A549 (cell line): ENCODE results near the gene RACGAP1. TPM values are rescaled to one million over a fixed set of nuclear protein-coding genes. Genes with fewer than 3 reads are reported as not detected.

Source experiments
- ATAC-seq, 2 experiments: fragments of 200-7000 bp in 1 of 2; fragments of >200 bp in 1 of 2; cut with Nextera tagmentation in 1 of 2; cut with Tn5 transposase in 1 of 2; 3 replicates each; pipeline versions ENCODE4 v1.8.0 to v1.9.1; 2018 to 2020; ENCODE audit warnings: mild to moderate bottlenecking in 1 of 2, moderate library complexity in 1 of 2
- CTCF ChIA-PET: fragments of 300-600 bp; sonication (Branson Sonifier 250); formaldehyde crosslinking; extraction: SDS; loops from one replicate; lab custom pipeline; 2021; ENCODE audit warnings: antibody characterized with exemption, inconsistent platforms; lab: Yijun Ruan, JAX
- POLR2A ChIA-PET: fragments of 350-600 bp; formaldehyde crosslinking; extraction: SDS; loops from one replicate; lab custom pipeline; 2021; ENCODE audit warnings: antibody characterized with exemption, inconsistent platforms; lab: Yijun Ruan, JAX
- DNase-seq, 2 experiments: peaks; one replicate each; pipeline versions ENCODE4 v3.0.0 to v3.0.0-alpha.2; 2011 to 2016; ENCODE audit warnings: low read depth in 1 of 2, low spot score in 1 of 2
- FAIRE-seq: peaks from 2 replicates; lab custom pipeline; 2011; peaks lifted over from hg19 to GRCh38; lab: Jason Lieb, UNC
- H3K27ac ChIP-seq, 2 experiments: fragments of >200 bp; sonication (Bioruptor Twin); formaldehyde crosslinking; 3 replicates each; pipeline ENCODE4 v1.5.1; 2016 to 2017
- H3K4me1 ChIP-seq: fragments of >200 bp; sonication (Bioruptor Twin); formaldehyde crosslinking; 3 replicates; pipeline ENCODE4 v1.6.1; 2016
- H3K4me2 ChIP-seq: fragments of >200 bp; sonication (Bioruptor Twin); formaldehyde crosslinking; 3 replicates; pipeline ENCODE4 v1.6.1; 2016
- H3K4me3 ChIP-seq: fragments of >200 bp; sonication (Bioruptor Twin); formaldehyde crosslinking; 3 replicates; pipeline ENCODE4 v1.5.1; 2016
- H3K9me3 ChIP-seq: fragments of >200 bp; sonication (Bioruptor Twin); formaldehyde crosslinking; 3 replicates; pipeline ENCODE4 v1.6.1; 2016
- CEBPB ChIP-seq, 2 experiments: fragments of >200 bp in 1 of 2; sonication (Bioruptor Twin) in 1 of 2; formaldehyde crosslinking in 1 of 2; IDR thresholded peaks; 2 replicates each; pipeline ENCODE4 v1.6.1; 2012 to 2016
- EHMT2 ChIP-seq: fragments of 200-600 bp; sonication (generic); IDR thresholded peaks from 2 replicates; pipeline ENCODE4 v1.6.1; 2016; ENCODE audit warnings: antibody characterized with exemption, low read depth, mild to moderate bottlenecking, moderate library complexity
- ESRRA ChIP-seq: fragments of 150-350 bp; IDR thresholded peaks from 2 replicates; pipeline ENCODE4 v1.6.1; 2014; ENCODE audit warnings: mild to moderate bottlenecking, low read length, borderline replicate concordance
- FOSL2 ChIP-seq, 2 experiments: fragments of 450-650 bp in 1 of 2; fragments of >200 bp in 1 of 2; sonication (Bioruptor Twin) in 1 of 2; formaldehyde crosslinking; IDR thresholded peaks; 2 replicates each; pipeline versions ENCODE4 v1.5.0 to v1.6.1; 2016 to 2020; ENCODE audit warnings: mild to moderate bottlenecking in 1 of 2, moderate library complexity in 1 of 2
- FOXS1 ChIP-seq: fragments of 250-450 bp; sonication (Bioruptor Pico); IDR thresholded peaks from 2 replicates; pipeline ENCODE4 v1.5.0; 2020; ENCODE audit warnings: mild to moderate bottlenecking, moderate library complexity
- HDAC2 ChIP-seq: fragments of 200-600 bp; sonication (generic); IDR thresholded peaks from 2 replicates; pipeline ENCODE4 v1.6.1; 2016
- HOXA7 ChIP-seq: fragments of 250-450 bp; sonication (Bioruptor Pico); IDR thresholded peaks from 2 replicates; pipeline ENCODE4 v1.5.0; 2020; ENCODE audit warnings: mild to moderate bottlenecking, moderate library complexity
- MAFK ChIP-seq: fragments of 450-650 bp; IDR thresholded peaks from 2 replicates; pipeline ENCODE4 v1.6.1; 2014; ENCODE audit not compliant: partially characterized antibody
- MAZ ChIP-seq: fragments of 150-350 bp; IDR thresholded peaks from 2 replicates; pipeline ENCODE4 v1.6.1; 2014; ENCODE audit warnings: antibody characterized with exemption, low read depth, low read length, borderline replicate concordance
- MYC ChIP-seq: IDR thresholded peaks from 2 replicates; pipeline ENCODE4 v1.6.1; 2012; ENCODE audit warnings: mild to moderate bottlenecking, inconsistent platforms, low read length, improper control_type of control experiment, borderline replicate concordance
- NPAS2 ChIP-seq: fragments of 250-450 bp; sonication (Bioruptor Pico); IDR thresholded peaks from 2 replicates; pipeline ENCODE4 v1.8.0; 2022; ENCODE audit warnings: mild to moderate bottlenecking, moderate library complexity, borderline replicate concordance
- PHF8 ChIP-seq: fragments of 200-600 bp; sonication (generic); IDR thresholded peaks from 2 replicates; pipeline ENCODE4 v1.6.1; 2016; ENCODE audit warnings: low read depth, mild to moderate bottlenecking, antibody characterized with exemption, moderate library complexity, borderline replicate concordance
- POLR2A ChIP-seq: IDR thresholded peaks from 2 replicates; pipeline ENCODE4 v1.6.1; 2012; ENCODE audit warnings: mild to moderate bottlenecking, low read length
- RAD21 ChIP-seq, 2 experiments: fragments of >200 bp in 1 of 2; sonication (Bioruptor Twin) in 1 of 2; formaldehyde crosslinking in 1 of 2; IDR thresholded peaks in 1 of 2; conservative IDR thresholded peaks in 1 of 2; 2 replicates in 1 of 2; 3 replicates in 1 of 2; pipeline ENCODE4 v1.6.1; 2012 to 2018; ENCODE audit warnings: inconsistent platforms in 1 of 2
- RCOR1 ChIP-seq: fragments of 150-350 bp; IDR thresholded peaks from 2 replicates; pipeline ENCODE4 v1.6.1; 2014; ENCODE audit warnings: antibody characterized with exemption, low read length, low read depth
- RFX5 ChIP-seq: fragments of 450-650 bp; IDR thresholded peaks from 2 replicates; pipeline ENCODE4 v1.7.1; 2014; ENCODE audit warnings: antibody characterized with exemption, mild to moderate bottlenecking, moderate library complexity
- SREBF2 ChIP-seq: fragments of 450-650 bp; IDR thresholded peaks from 2 replicates; pipeline ENCODE4 v1.6.1; 2014; ENCODE audit warnings: mild to moderate bottlenecking, moderate library complexity
- TP53 ChIP-seq: fragments of 250-450 bp; sonication (Bioruptor Pico); IDR thresholded peaks from 2 replicates; pipeline ENCODE4 v1.5.0; 2021; ENCODE audit warnings: mild to moderate bottlenecking, moderate library complexity
- ZC3H11A ChIP-seq: fragments of 450-650 bp; IDR thresholded peaks from 2 replicates; pipeline ENCODE4 v1.6.1; 2014; ENCODE audit warnings: antibody characterized with exemption, mild to moderate bottlenecking
- ZFP36 ChIP-seq: fragments of 450-650 bp; IDR thresholded peaks from 2 replicates; pipeline ENCODE4 v1.6.1; 2014; ENCODE audit warnings: borderline replicate concordance; ENCODE audit not compliant: partially characterized antibody
- ZNF302 ChIP-seq: fragments of 250-450 bp; sonication (Bioruptor Pico); IDR thresholded peaks from 2 replicates; pipeline ENCODE4 v1.9.0; 2021; ENCODE audit warnings: inconsistent platforms, mild to moderate bottlenecking, moderate library complexity
- WGBS: methylation state at CpG from one replicate; pipeline ENCODE4 v1.1.6; 2017; ENCODE audit errors: missing lambda C conversion rate; 5-methylcytosine and 5-hydroxymethylcytosine counted together
- polyA plus RNA-seq, 4 experiments: library from polyadenylated mRNA; depleted of rRNA in 3 of 4; stranded (reverse); fragments of >200 nt; fragmentation: RNase III in 1 of 4; extraction: RNeasy Plus Mini Kit Qiagen cat#74134 plus additional on column Dnase treatment in 1 of 4; gene quantifications; 2 replicates in 3 of 4; 3 replicates in 1 of 4; pipeline ENCODE4 v1.2.3, GENCODE V29; 2011 to 2017
- TF ChIP-seq, protein P1 (sequence below): fragments of 150-350 bp; IDR thresholded peaks from 2 replicates; pipeline ENCODE4 v1.6.1; 2014; ENCODE audit warnings: low read depth, mild to moderate bottlenecking, low read length
- TF ChIP-seq, protein P2 (sequence below): fragments of 250-450 bp; sonication (Bioruptor Pico); IDR thresholded peaks from 2 replicates; pipeline ENCODE4 v1.5.0; 2021; ENCODE audit warnings: mild to moderate bottlenecking, moderate library complexity, borderline replicate concordance
- TF ChIP-seq, protein P3 (sequence below): fragments of >200 bp; sonication (Bioruptor Twin); formaldehyde crosslinking; IDR thresholded peaks from 3 replicates; pipeline ENCODE4 v1.5.1; 2016
- TF ChIP-seq, protein P4 (sequence below): fragments of >200 bp; sonication (Bioruptor Twin); formaldehyde crosslinking; IDR thresholded peaks from 3 replicates; pipeline ENCODE4 v1.6.1; 2016

The RACGAP1 gene
- polyA plus RNA-seq, 2 of the 4 experiments (the other 2 are of a cell fraction) = 103 to 107 TPM

DNA sequence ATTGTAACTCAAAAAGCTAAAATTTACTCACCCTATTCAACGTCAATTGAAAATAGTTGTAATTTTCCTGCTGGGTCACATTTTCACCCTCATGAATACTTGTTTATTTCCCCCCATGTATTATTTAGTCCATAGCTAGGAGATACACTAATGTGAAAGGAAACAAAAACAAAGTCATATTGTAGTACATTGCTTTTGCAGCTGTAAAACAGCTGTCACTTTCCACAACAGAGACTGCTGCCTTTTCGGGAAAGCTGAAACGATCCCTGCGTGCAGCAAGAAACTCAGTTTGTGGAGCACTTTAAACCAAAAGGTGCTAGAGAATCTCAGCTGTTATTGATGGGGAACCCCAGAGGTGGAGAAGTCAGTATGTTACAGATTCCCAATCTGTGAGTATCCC lies 4.3 kb downstream of the RACGAP1 start:
- ATAC-seq = no peak
- Histone ChIP-seq H3K27ac (no peak overlapping the region), H3K4me2 (no peak overlapping the region), H3K4me1 (peaks cover 18% of the 10 kb centered on the region; the same call in 2 of the 3 replicates), H3K9me3 (no peaks in the 10 kb centered on the region), H3K4me3 (no peak overlapping the region)
- no peak for DNase-seq
- no peak for FAIRE-seq
- WGBS = 87% methylated on average over 4 of the region's 4 CpGs
- ChIA-PET POLR2A (interaction anchor here (0.5 kb wide), 1 partner anchor 201 kb away, joined by 5 read pairs; no protein-coding TSS in a partner anchor), CTCF (interaction anchor here (0.7 to 3.0 kb wide), 6 partner anchors 15 to 89 kb away, joined by 3 to 14 read pairs (median 8); no protein-coding TSS in a partner anchor)
- TF ChIP-seq, protein P1, sequence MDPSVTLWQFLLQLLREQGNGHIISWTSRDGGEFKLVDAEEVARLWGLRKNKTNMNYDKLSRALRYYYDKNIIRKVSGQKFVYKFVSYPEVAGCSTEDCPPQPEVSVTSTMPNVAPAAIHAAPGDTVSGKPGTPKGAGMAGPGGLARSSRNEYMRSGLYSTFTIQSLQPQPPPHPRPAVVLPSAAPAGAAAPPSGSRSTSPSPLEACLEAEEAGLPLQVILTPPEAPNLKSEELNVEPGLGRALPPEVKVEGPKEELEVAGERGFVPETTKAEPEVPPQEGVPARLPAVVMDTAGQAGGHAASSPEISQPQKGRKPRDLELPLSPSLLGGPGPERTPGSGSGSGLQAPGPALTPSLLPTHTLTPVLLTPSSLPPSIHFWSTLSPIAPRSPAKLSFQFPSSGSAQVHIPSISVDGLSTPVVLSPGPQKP = no peak
- TF ChIP-seq CEBPB (IDR thresholded peaks at IDR 0.05) (no peak), TP53 (CRISPR knock-in tag) (no peak), FOSL2 (IDR thresholded peaks at IDR 0.05) (no peak), FOSL2 (CRISPR knock-in tag; IDR thresholded peaks at IDR 0.05) (no peak), MAFK (no peak), RFX5 (no peak), ZNF302 (no peak), POLR2A (no peak), ZC3H11A (no peak), PHF8 (no peak)

DNA sequence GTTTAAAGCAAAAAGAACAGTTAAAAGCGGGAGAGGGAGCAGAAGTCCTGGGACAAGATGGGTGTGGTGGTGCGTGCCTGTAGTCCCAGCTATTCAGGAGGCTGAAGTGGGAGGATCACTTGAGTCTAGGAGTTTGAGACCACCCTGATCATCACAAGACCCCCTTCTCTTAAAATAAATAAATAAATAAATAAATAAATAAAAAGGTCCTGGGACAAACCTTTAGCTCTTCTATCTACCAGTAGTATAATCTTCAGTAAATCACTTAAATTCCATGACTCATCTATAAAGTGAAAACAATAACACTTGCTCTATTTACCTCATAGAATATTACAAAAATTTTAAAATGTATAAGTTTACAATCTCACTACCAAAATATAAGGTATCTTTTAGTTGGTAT lies 5.8 kb downstream of the RACGAP1 start:
- DNase-seq (no peak), ATAC-seq (no peak), FAIRE-seq (no peak)
- Histone ChIP-seq H3K4me3 (no peak overlapping the region), H3K4me2 (no peak overlapping the region), H3K27ac (no peak overlapping the region), H3K4me1 (peaks cover 18% of the 10 kb centered on the region; the same call in 2 of the 3 replicates), H3K9me3 (no peaks in the 10 kb centered on the region)
- ChIA-PET POLR2A (no interaction called here), CTCF (interaction anchor here (1.1 to 4.8 kb wide), 4 partner anchors 17 to 52 kb away, joined by 3 to 31 read pairs (median 4); no protein-coding TSS in a partner anchor)
- WGBS = 91% methylated on average over 2 of the region's 2 CpGs
- TF ChIP-seq HDAC2 (no peak), ZC3H11A (peak; percentile 32; the same call in 1 of the 2 replicates)

DNA sequence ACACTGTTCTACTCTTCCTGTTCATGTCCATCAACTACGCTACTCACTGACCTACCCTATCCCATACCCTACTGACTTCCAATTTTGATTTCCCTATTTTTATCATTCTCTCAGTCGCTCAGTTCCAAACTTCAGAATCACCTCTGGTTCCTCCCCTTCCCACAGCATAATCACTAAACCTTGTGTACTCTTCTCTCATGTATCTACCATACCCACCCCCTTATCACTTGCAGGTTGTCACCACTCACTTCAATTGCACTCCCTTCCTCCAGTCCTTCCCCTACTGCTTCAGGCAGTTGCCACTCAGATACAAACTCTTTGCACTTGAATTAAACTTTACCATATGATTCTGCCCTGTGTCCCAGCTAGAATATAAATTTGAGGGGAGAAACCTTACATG lies 6.3 kb downstream of the RACGAP1 start:
- H3K4me3 ChIP-seq = no peak overlapping the region

More for the DNA sequence above, 6.3 kb downstream of the RACGAP1 start:
- ATAC-seq (no peak), FAIRE-seq (no peak)
- Histone ChIP-seq H3K4me2 (no peak overlapping the region), H3K27ac (no peak overlapping the region), H3K9me3 (no peaks in the 10 kb centered on the region)
- TF ChIP-seq ZC3H11A (no peak), NPAS2 (CRISPR knock-in tag) (no peak), SREBF2 (no peak), CEBPB (IDR thresholded peaks at IDR 0.05) (no peak), RCOR1 (no peak), MAFK (no peak), EHMT2 (no peak), RAD21 (conservative IDR thresholded peaks at IDR 0.05 in 1 of 2, IDR thresholded peaks at IDR 0.05 in 1 of 2) (no peak), HOXA7 (CRISPR knock-in tag) (no peak), PHF8 (no peak), MYC (no peak), MAZ (no peak), ZFP36 (no peak), FOXS1 (no peak), ESRRA (no peak), HDAC2 (no peak)
- TF ChIP-seq, protein P1 = no peak
- TF ChIP-seq, protein P2, sequence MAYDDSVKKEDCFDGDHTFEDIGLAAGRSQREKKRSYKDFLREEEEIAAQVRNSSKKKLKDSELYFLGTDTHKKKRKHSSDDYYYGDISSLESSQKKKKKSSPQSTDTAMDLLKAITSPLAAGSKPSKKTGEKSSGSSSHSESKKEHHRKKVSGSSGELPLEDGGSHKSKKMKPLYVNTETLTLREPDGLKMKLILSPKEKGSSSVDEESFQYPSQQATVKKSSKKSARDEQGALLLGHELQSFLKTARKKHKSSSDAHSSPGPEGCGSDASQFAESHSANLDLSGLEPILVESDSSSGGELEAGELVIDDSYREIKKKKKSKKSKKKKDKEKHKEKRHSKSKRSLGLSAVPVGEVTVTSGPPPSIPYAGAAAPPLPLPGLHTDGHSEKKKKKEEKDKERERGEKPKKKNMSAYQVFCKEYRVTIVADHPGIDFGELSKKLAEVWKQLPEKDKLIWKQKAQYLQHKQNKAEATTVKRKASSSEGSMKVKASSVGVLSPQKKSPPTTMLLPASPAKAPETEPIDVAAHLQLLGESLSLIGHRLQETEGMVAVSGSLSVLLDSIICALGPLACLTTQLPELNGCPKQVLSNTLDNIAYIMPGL (CRISPR knock-in tag) = no peak
- TF ChIP-seq, protein P3, sequence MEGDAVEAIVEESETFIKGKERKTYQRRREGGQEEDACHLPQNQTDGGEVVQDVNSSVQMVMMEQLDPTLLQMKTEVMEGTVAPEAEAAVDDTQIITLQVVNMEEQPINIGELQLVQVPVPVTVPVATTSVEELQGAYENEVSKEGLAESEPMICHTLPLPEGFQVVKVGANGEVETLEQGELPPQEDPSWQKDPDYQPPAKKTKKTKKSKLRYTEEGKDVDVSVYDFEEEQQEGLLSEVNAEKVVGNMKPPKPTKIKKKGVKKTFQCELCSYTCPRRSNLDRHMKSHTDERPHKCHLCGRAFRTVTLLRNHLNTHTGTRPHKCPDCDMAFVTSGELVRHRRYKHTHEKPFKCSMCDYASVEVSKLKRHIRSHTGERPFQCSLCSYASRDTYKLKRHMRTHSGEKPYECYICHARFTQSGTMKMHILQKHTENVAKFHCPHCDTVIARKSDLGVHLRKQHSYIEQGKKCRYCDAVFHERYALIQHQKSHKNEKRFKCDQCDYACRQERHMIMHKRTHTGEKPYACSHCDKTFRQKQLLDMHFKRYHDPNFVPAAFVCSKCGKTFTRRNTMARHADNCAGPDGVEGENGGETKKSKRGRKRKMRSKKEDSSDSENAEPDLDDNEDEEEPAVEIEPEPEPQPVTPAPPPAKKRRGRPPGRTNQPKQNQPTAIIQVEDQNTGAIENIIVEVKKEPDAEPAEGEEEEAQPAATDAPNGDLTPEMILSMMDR = no peak
- TF ChIP-seq, protein P4, sequence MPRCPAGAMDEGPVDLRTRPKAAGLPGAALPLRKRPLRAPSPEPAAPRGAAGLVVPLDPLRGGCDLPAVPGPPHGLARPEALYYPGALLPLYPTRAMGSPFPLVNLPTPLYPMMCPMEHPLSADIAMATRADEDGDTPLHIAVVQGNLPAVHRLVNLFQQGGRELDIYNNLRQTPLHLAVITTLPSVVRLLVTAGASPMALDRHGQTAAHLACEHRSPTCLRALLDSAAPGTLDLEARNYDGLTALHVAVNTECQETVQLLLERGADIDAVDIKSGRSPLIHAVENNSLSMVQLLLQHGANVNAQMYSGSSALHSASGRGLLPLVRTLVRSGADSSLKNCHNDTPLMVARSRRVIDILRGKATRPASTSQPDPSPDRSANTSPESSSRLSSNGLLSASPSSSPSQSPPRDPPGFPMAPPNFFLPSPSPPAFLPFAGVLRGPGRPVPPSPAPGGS = no peak
- TF ChIP-seq, all 56 proteins: peak for 0
- no peak for DNase-seq
- ChIA-PET POLR2A (no interaction called here), CTCF (interaction anchor here (0.6 to 4.8 kb wide), 5 partner anchors 11 to 414 kb away, joined by 3 to 31 read pairs (median 4); no protein-coding TSS in a partner anchor)
- WGBS = 100% methylated on average over 2 of the region's 2 CpGs
- H3K4me1 ChIP-seq = peaks cover 13% of the 10 kb centered on the region; the same call in 2 of the 3 replicates
